Ishikawa (cell line): ENCODE data around the gene PLPP1.

Experiments
- CREB1 ChIP-seq: IDR thresholded peaks from 2 replicates; pipeline ENCODE4 v1.6.1; 2012; ENCODE audit warnings: low read depth
- EGR1 ChIP-seq: IDR thresholded peaks from 2 replicates; pipeline ENCODE4 v1.6.1; 2012
- EP300 ChIP-seq: IDR thresholded peaks from 2 replicates; pipeline ENCODE4 v1.6.1; 2012; ENCODE audit warnings: borderline replicate concordance
- NFIC ChIP-seq: IDR thresholded peaks from 2 replicates; pipeline ENCODE4 v1.6.1; 2012
- REST ChIP-seq: IDR thresholded peaks from 2 replicates; pipeline ENCODE4 v1.6.1; 2012; ENCODE audit warnings: low read depth, mild to moderate bottlenecking
- TAF1 ChIP-seq: IDR thresholded peaks from 2 replicates; pipeline ENCODE4 v1.6.1; 2012; ENCODE audit warnings: low read depth, mild to moderate bottlenecking
- TEAD4 ChIP-seq: IDR thresholded peaks from 2 replicates; pipeline ENCODE4 v1.6.1; 2012
- YY1 ChIP-seq: IDR thresholded peaks from 2 replicates; pipeline ENCODE4 v1.6.1; 2012; ENCODE audit warnings: low read depth
- TF ChIP-seq, protein P1 (sequence below): IDR thresholded peaks from 2 replicates; pipeline ENCODE4 v1.6.1; 2012

DNA sequence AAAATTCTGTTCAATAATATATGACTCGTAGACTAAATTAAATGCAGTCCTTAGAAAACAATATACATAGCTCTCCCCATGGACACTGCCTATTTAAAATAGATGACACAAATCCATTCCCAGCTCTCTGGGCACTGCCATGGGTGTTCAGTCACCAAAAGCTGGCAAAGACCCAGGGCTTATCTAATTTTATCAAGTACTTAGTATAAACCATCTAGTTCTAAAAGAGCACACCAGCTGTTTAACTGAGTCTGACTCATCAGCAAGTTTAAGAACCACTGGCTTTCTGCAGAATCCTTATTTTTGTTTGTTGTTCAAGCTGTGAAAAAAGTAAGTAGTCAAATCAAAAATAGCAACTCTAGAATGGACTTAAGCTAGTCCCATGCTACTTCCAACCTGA, 107.6 kb downstream of the PLPP1 start:
- no peak for TF ChIP-seq CREB1
- TF ChIP-seq, protein P1, sequence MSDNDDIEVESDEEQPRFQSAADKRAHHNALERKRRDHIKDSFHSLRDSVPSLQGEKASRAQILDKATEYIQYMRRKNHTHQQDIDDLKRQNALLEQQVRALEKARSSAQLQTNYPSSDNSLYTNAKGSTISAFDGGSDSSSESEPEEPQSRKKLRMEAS = no peak
- TF ChIP-seq EGR1 = no peak
- TF ChIP-seq TEAD4 = no peak
- no peak for TF ChIP-seq NFIC
- no peak for TF ChIP-seq REST
- no peak for TF ChIP-seq EP300
- TF ChIP-seq YY1 = no peak
- TF ChIP-seq TAF1 = no peak
